Measurements from ENCODE around the gene AGBL1. TPM values are rescaled to one million over a fixed set of nuclear protein-coding genes. Genes with fewer than 3 reads are reported as not detected.
"Not testable (repeated sequence)": the region's sequence is repeated elsewhere in the genome, so short reads cannot be mapped to it uniquely, and the experiment has no call there.

AGBL1 gene
- total RNA-seq, 2 experiments from 2014 or later = not detected

GRCh38 chr15:86425746-86426145 lies 346.1 kb downstream of the AGBL1 start:
- H3K9me3 Mint-ChIP-seq = peaks cover 8% of the 10 kb centered on the region
- intact Hi-C loops (cut with micrococcal nuclease) = no loop called here
- no peak overlapping the region for H3K4me3 Mint-ChIP-seq
- CTCF ChIA-PET = no interaction called here
- H3K36me3 Mint-ChIP-seq (ENCODE audit: low read depth) = no peaks in the 10 kb centered on the region
- no peak for DNase-seq
- H3K27me3 Mint-ChIP-seq (ENCODE audit: low read depth) = peaks cover 4% of the 10 kb centered on the region
- no peak overlapping the region for H3K27ac Mint-ChIP-seq
- no peaks in the 10 kb centered on the region for H3K4me1 Mint-ChIP-seq (ENCODE audit: low read depth)

GRCh38 chr15:86432861-86433260 lies 353.2 kb downstream of the AGBL1 start:
- Mint-ChIP-seq H3K4me3 (no peak overlapping the region), H3K9me3 (no peaks in the 10 kb centered on the region), H3K36me3 (ENCODE audit: low read depth) (no peaks in the 10 kb centered on the region), H3K27me3 (ENCODE audit: low read depth) (peaks cover 2% of the 10 kb centered on the region), H3K27ac (no peak overlapping the region), H3K4me1 (ENCODE audit: low read depth) (no peaks in the 10 kb centered on the region)
- DNase-seq = no peak
- CTCF ChIA-PET = no interaction called here
- intact Hi-C loops (cut with micrococcal nuclease) = no loop called here

GRCh38 chr15:86433983-86434382 lies 354.3 kb downstream of the AGBL1 start:
- Mint-ChIP-seq H3K36me3 (ENCODE audit: low read depth) (no peaks in the 10 kb centered on the region), H3K27ac (no peak overlapping the region), H3K27me3 (ENCODE audit: low read depth) (peaks cover 2% of the 10 kb centered on the region), H3K4me3 (no peak overlapping the region), H3K9me3 (no peaks in the 10 kb centered on the region), H3K4me1 (ENCODE audit: low read depth) (no peaks in the 10 kb centered on the region)
- CTCF ChIA-PET = interaction anchor here (0.5 kb wide), 1 partner anchor 63 kb away, joined by 3 read pairs; no protein-coding TSS in a partner anchor
- DNase-seq = no peak
- intact Hi-C loops (cut with micrococcal nuclease) = no loop called here

GRCh38 chr15:86439614-86440013 lies 359.9 kb downstream of the AGBL1 start:
- Mint-ChIP-seq H3K4me3 (no peak overlapping the region), H3K27ac (no peak overlapping the region), H3K27me3 (ENCODE audit: low read depth) (peaks cover 2% of the 10 kb centered on the region), H3K4me1 (ENCODE audit: low read depth) (no peaks in the 10 kb centered on the region), H3K9me3 (no peaks in the 10 kb centered on the region), H3K36me3 (ENCODE audit: low read depth) (no peaks in the 10 kb centered on the region)
- CTCF ChIA-PET = no interaction called here
- no peak for DNase-seq
- intact Hi-C loops (cut with micrococcal nuclease) = no loop called here

- DNase-seq = no peak
- Mint-ChIP-seq H3K9me3 (no peaks in the 10 kb centered on the region), H3K4me3 (no peak overlapping the region), H3K27ac (no peak overlapping the region), H3K36me3 (ENCODE audit: low read depth) (no peaks in the 10 kb centered on the region), H3K27me3 (ENCODE audit: low read depth) (peaks cover 2% of the 10 kb centered on the region), H3K4me1 (ENCODE audit: low read depth) (no peaks in the 10 kb centered on the region)
- intact Hi-C loops (cut with micrococcal nuclease) = no loop called here
- CTCF ChIA-PET = no interaction called here
These were observed 364.9 kb downstream of the AGBL1 start for GRCh38 chr15:86444527-86444926.

GRCh38 chr15:86445579-86446252 lies 366.0 kb downstream of the AGBL1 start:
- H3K27me3 Mint-ChIP-seq (ENCODE audit: low read depth) = peaks cover 1% of the 10 kb centered on the region
- intact Hi-C loops (cut with micrococcal nuclease) = no loop called here
- no peaks in the 10 kb centered on the region for H3K36me3 Mint-ChIP-seq (ENCODE audit: low read depth)
- CTCF ChIA-PET = no interaction called here
- H3K4me1 Mint-ChIP-seq (ENCODE audit: low read depth) = no peaks in the 10 kb centered on the region
- H3K4me3 Mint-ChIP-seq = no peak overlapping the region
- H3K27ac Mint-ChIP-seq = no peak overlapping the region
- no peak for DNase-seq
- H3K9me3 Mint-ChIP-seq = no peaks in the 10 kb centered on the region

- intact Hi-C loops (cut with micrococcal nuclease) = no loop called here
- H3K27me3 Mint-ChIP-seq (ENCODE audit: low read depth) = no peaks in the 10 kb centered on the region
- no peak for DNase-seq
- H3K36me3 Mint-ChIP-seq (ENCODE audit: low read depth) = no peaks in the 10 kb centered on the region
- CTCF ChIA-PET = no interaction called here
- H3K4me1 Mint-ChIP-seq (ENCODE audit: low read depth) = no peaks in the 10 kb centered on the region
- no peaks in the 10 kb centered on the region for H3K9me3 Mint-ChIP-seq
- H3K4me3 Mint-ChIP-seq = no peak overlapping the region
- no peak overlapping the region for H3K27ac Mint-ChIP-seq
These were observed 366.6 kb downstream of the AGBL1 start for GRCh38 chr15:86446253-86446640.

GRCh38 chr15:86465470-86466039 lies 385.9 kb downstream of the AGBL1 start:
- CTCF ChIA-PET; H3K4me1 Mint-ChIP-seq (ENCODE audit: low read depth); H3K36me3 Mint-ChIP-seq (ENCODE audit: low read depth); H3K4me3 Mint-ChIP-seq; DNase-seq; H3K27me3 Mint-ChIP-seq (ENCODE audit: low read depth); H3K27ac Mint-ChIP-seq; intact Hi-C loops (cut with micrococcal nuclease): not testable (repeated sequence)
- H3K9me3 Mint-ChIP-seq = peaks cover 15% of the 10 kb centered on the region

GRCh38 chr15:86481720-86482119 lies 402.0 kb downstream of the AGBL1 start:
- no peaks in the 10 kb centered on the region for H3K36me3 Mint-ChIP-seq (ENCODE audit: low read depth)
- H3K4me3 Mint-ChIP-seq = no peak overlapping the region
- no peak for DNase-seq
- H3K27ac Mint-ChIP-seq = no peak overlapping the region
- H3K4me1 Mint-ChIP-seq (ENCODE audit: low read depth) = peaks cover 2% of the 10 kb centered on the region
- H3K9me3 Mint-ChIP-seq = peaks cover 6% of the 10 kb centered on the region
- CTCF ChIA-PET = no interaction called here
- no peaks in the 10 kb centered on the region for H3K27me3 Mint-ChIP-seq (ENCODE audit: low read depth)
- intact Hi-C loops (cut with micrococcal nuclease) = no loop called here

GRCh38 chr15:86483936-86484335 lies 404.3 kb downstream of the AGBL1 start:
- peaks cover 4% of the 10 kb centered on the region for H3K9me3 Mint-ChIP-seq
- peaks cover 2% of the 10 kb centered on the region for H3K27me3 Mint-ChIP-seq (ENCODE audit: low read depth)
- CTCF ChIA-PET = no interaction called here
- intact Hi-C loops (cut with micrococcal nuclease) = no loop called here
- H3K4me3 Mint-ChIP-seq = no peak overlapping the region
- DNase-seq = no peak
- H3K36me3 Mint-ChIP-seq (ENCODE audit: low read depth) = no peaks in the 10 kb centered on the region
- H3K4me1 Mint-ChIP-seq (ENCODE audit: low read depth) = peaks cover 2% of the 10 kb centered on the region
- H3K27ac Mint-ChIP-seq = no peak overlapping the region

GRCh38 chr15:86488046-86488445 lies 408.4 kb downstream of the AGBL1 start:
- no peaks in the 10 kb centered on the region for H3K36me3 Mint-ChIP-seq (ENCODE audit: low read depth)
- no peak overlapping the region for H3K4me3 Mint-ChIP-seq
- H3K9me3 Mint-ChIP-seq = no peaks in the 10 kb centered on the region
- peaks cover 2% of the 10 kb centered on the region for H3K4me1 Mint-ChIP-seq (ENCODE audit: low read depth)
- H3K27me3 Mint-ChIP-seq (ENCODE audit: low read depth) = peaks cover 2% of the 10 kb centered on the region
- CTCF ChIA-PET = no interaction called here
- no peak overlapping the region for H3K27ac Mint-ChIP-seq
- no peak for DNase-seq
- intact Hi-C loops (cut with micrococcal nuclease) = no loop called here

GRCh38 chr15:86489981-86490380 lies 410.3 kb downstream of the AGBL1 start:
- Mint-ChIP-seq H3K27ac (no peak overlapping the region), H3K4me3 (no peak overlapping the region), H3K9me3 (no peaks in the 10 kb centered on the region), H3K4me1 (ENCODE audit: low read depth) (no peaks in the 10 kb centered on the region), H3K27me3 (ENCODE audit: low read depth) (peaks cover 2% of the 10 kb centered on the region), H3K36me3 (ENCODE audit: low read depth) (no peaks in the 10 kb centered on the region)
- intact Hi-C loops (cut with micrococcal nuclease) = no loop called here
- no peak for DNase-seq
- CTCF ChIA-PET = no interaction called here

GRCh38 chr15:86491118-86491517 lies 411.4 kb downstream of the AGBL1 start:
- Mint-ChIP-seq H3K27me3 (ENCODE audit: low read depth) (peaks cover 2% of the 10 kb centered on the region), H3K4me1 (ENCODE audit: low read depth) (no peaks in the 10 kb centered on the region), H3K9me3 (no peaks in the 10 kb centered on the region), H3K36me3 (ENCODE audit: low read depth) (no peaks in the 10 kb centered on the region), H3K27ac (no peak overlapping the region), H3K4me3 (no peak overlapping the region)
- intact Hi-C loops (cut with micrococcal nuclease) = no loop called here
- CTCF ChIA-PET = no interaction called here
- no peak for DNase-seq

All from activated naive CD4-positive, alpha-beta T cell treated with anti-CD3 and anti-CD28 coated beads for 36 hours (primary cell).